ENCODE measurements around the gene NR1D1.

NR1D1 gene

DNA sequence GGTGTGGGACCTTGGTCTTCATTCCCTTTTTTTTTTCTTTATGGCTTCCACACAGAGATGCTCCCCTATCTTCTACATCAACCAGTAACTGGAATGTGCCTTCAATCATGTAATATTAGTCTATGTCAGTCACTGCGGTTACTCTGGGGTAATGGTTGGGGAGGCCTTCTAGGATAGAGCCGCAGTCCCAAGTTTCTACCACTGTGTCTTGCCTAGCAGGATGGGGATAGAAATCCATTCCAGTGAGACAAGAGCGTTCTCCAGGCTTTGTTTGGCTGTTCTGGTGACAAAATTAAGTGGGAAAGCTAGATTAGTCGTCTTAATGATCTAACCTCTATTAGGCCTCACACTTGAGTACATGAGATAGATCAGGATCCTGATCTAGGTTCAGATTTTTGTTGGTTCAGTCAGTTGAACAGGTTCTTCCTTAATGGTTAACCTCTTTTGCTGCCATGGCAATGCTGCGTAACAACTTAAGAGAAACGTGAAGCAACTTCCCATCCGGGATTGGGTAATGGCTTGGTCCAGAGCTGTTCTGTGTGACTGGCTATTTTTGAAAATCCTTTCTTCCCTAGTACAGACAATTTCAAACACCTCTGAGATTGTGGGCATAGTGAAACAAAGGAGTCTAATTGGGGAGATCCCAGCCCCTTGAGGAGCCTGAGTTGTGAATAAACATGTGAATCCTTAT, 30.1 kb upstream of the NR1D1 start:
- H3K9me3 ChIP-seq: no peaks in the 10 kb centered on the region
- no peaks in the 10 kb centered on the region for H3K4me1 ChIP-seq
- no peaks in the 10 kb centered on the region for H3K27me3 ChIP-seq
- DNase-seq: no peak
- peaks cover 94% of the 10 kb centered on the region for H3K36me3 ChIP-seq
- TF ChIP-seq, protein P1, sequence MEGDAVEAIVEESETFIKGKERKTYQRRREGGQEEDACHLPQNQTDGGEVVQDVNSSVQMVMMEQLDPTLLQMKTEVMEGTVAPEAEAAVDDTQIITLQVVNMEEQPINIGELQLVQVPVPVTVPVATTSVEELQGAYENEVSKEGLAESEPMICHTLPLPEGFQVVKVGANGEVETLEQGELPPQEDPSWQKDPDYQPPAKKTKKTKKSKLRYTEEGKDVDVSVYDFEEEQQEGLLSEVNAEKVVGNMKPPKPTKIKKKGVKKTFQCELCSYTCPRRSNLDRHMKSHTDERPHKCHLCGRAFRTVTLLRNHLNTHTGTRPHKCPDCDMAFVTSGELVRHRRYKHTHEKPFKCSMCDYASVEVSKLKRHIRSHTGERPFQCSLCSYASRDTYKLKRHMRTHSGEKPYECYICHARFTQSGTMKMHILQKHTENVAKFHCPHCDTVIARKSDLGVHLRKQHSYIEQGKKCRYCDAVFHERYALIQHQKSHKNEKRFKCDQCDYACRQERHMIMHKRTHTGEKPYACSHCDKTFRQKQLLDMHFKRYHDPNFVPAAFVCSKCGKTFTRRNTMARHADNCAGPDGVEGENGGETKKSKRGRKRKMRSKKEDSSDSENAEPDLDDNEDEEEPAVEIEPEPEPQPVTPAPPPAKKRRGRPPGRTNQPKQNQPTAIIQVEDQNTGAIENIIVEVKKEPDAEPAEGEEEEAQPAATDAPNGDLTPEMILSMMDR (IDR thresholded peaks at IDR 0.05; ENCODE audit: low read depth, low read length): no peak
- H3K4me3 ChIP-seq (ENCODE audit: low read depth, low read length): no peak overlapping the region

- TF ChIP-seq, protein P1 (IDR thresholded peaks at IDR 0.05; ENCODE audit: low read depth, low read length): no peak
- DNase-seq: no peak
- no peaks in the 10 kb centered on the region for H3K27me3 ChIP-seq
- no peak overlapping the region for H3K4me3 ChIP-seq (ENCODE audit: low read depth, low read length)
- H3K4me1 ChIP-seq: no peaks in the 10 kb centered on the region
- H3K36me3 ChIP-seq: peaks cover 87% of the 10 kb centered on the region
- no peaks in the 10 kb centered on the region for H3K9me3 ChIP-seq
These were observed 29.1 kb upstream of the NR1D1 start for GRCh38 chr17:40129498-40129897.

GRCh38 chr17:40124279-40125141, 24.1 kb upstream of the NR1D1 start:
- no peaks in the 10 kb centered on the region for H3K9me3 ChIP-seq
- no peaks in the 10 kb centered on the region for H3K27me3 ChIP-seq
- peak overlapping the region; percentile 72 for H3K4me3 ChIP-seq (ENCODE audit: low read depth, low read length)
- no peaks in the 10 kb centered on the region for H3K4me1 ChIP-seq
- peaks cover 38% of the 10 kb centered on the region for H3K36me3 ChIP-seq
- no peak for DNase-seq
- TF ChIP-seq, protein P1 (IDR thresholded peaks at IDR 0.05; ENCODE audit: low read depth, low read length): no peak

- Histone ChIP-seq H3K4me1 (no peaks in the 10 kb centered on the region), H3K4me3 (ENCODE audit: low read depth, low read length) (peak overlapping the region; percentile 72), H3K27me3 (no peaks in the 10 kb centered on the region), H3K9me3 (no peaks in the 10 kb centered on the region), H3K36me3 (peaks cover 30% of the 10 kb centered on the region)
- TF ChIP-seq, protein P1 (IDR thresholded peaks at IDR 0.05; ENCODE audit: low read depth, low read length): no peak
- DNase-seq: no peak
These were observed 23.4 kb upstream of the NR1D1 start for GRCh38 chr17:40123811-40124114.

- Histone ChIP-seq H3K9me3 (no peaks in the 10 kb centered on the region), H3K4me3 (ENCODE audit: low read depth, low read length) (peak overlapping the region; percentile 72), H3K4me1 (no peaks in the 10 kb centered on the region), H3K27me3 (no peaks in the 10 kb centered on the region), H3K36me3 (peaks cover 28% of the 10 kb centered on the region)
- TF ChIP-seq, protein P1 (IDR thresholded peaks at IDR 0.05; ENCODE audit: low read depth, low read length): no peak
- peak; percentile 74 for DNase-seq
These were observed 22.8 kb upstream of the NR1D1 start for GRCh38 chr17:40122999-40123810.
